Activated T-cell treated with anti-CD3 and anti-CD28 coated beads, Interleukin-2, amount 50 U/mL, for 48 hours (primary cell): Measurements from ENCODE around the gene DNAJC3.
"Not testable (repeated sequence)": the region's sequence is repeated elsewhere in the genome, so short reads cannot be mapped to it uniquely, and the experiment has no call there.

Experiments
- DNase-seq, 2 experiments: peaks; one replicate each; pipeline ENCODE4 v3.0.0-alpha.2; 2020

The DNAJC3 gene

DNA sequence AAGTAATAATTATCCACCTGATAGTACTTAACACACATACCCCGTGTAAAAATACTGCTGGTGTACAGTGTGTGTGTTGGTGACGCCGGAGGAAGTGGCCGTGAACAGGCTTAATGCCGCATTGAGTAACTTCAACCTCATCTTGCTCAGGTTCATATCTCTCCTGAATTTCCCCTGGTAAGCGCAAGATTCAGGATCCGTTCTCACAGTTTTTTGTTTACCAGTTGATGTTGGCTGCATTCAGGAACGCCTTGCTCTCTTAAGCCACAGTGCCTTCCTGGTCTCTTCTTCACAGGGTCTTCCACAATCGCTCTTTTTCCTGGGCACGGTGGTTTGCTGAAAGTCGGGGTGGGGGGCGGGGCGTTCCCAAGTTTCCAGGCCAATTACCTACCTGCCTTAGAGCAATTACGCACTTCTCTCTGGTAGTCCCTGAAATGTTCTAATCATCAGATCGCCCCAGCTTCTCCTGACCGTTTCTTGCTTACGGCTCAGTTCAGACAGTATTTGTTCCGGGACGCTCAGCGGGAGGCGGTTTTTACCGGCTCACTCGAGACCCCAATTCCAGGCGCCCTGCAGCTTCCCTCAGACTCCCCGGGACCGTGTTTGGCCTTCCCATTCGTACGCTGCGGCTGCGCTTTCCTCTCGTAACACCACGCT, 706 bp upstream of the DNAJC3 start:
- peak; percentile 37 to 38 for DNase-seq

DNA sequence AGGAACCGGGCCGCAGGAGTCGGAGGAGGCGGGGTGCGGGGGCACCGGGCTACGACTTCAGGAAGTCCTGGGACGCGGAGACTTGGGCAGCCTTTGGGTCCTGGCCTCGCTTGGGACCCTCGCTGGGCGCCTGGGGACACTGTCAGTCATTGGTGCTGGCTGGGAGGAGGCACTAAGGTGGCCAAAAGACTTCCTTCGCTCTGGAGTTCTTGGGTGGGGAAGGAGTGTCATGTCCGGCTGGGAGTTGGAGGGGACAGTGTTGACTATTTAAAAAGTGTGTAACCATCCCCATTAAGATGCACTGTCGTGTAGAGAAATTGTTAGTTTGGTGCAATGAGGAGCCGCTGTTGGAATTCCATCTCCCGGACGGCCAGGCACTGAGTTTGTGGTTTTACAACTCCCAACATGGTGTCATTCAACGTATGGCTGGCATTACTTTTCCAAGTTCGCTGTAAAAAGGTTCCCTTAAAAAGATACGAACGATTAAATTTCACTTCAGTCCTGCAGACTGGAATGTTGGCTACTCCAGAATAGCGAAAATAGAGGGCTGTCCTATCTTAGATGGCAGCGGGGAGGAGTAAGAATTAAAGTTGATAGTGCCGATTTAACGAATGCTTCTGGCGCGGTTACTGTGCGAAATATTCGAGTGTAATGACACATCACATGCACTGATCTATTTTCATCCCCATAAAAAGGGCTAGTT, 776 bp downstream of the DNAJC3 start:
- no peak for DNase-seq

DNA sequence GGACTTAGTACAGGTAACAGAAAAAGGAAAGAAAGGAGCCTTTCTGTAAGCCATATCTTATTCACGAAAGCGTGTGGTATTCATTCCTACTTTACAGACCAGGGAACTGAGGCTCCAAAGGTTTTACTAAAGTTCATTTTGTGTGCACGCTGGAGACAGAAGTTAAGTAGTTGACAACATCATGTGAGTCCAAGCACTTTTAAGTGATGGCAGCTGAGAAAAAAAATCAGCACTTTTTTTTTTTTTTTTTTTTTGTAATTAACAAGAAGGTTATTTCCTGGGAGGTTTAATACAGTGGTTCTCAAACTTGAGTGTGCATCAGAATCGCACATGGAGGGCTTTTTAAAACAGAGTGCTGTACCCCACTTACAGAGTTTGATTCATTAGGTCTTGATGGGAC, 2.0 kb downstream of the DNAJC3 start:
- DNase-seq, result no peak

GRCh38 chr13:95679722-95680121, 2.8 kb downstream of the DNAJC3 start:
- DNase-seq, result no peak

- no peak for DNase-seq
These were observed 7.5 kb downstream of the DNAJC3 start for GRCh38 chr13:95684418-95684817.

- not testable (repeated sequence) for DNase-seq
These were observed 8.0 kb downstream of the DNAJC3 start for GRCh38 chr13:95684960-95685359.

GRCh38 chr13:95689582-95689926, 12.6 kb downstream of the DNAJC3 start:
- no peak for DNase-seq

- not testable (repeated sequence) for DNase-seq
These were observed 14.0 kb downstream of the DNAJC3 start for GRCh38 chr13:95690986-95691385.

DNA sequence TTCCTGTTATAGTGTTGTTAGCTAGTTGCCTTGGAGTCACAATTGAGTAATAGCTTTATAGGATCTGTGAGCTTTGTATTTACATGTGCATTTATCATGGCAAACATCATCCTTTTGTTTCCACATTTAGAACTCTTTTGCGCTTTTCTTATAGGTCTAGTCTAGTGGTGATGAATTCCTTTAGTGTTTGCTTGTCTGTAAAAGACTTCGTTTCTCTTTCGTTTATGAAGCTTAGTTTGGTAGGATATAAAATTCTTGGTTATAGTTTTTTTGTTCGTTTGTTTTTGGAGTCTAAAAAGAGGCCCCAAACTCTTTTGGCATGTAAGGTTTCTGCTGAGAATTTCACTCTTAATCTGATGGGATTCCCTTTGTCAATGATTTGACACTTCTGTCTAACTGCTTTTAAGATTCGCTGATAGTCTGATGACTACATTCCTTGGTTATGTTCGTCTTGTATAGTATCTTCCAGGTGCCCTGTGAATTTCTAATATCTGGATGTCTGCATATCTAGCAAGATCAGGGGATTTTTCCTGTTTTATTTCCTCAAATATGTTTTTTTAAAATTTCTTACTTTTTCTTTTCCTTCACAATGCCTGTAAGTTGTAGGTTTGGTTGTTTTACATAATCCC, 20.2 kb downstream of the DNAJC3 start:
- no peak for DNase-seq

DNA sequence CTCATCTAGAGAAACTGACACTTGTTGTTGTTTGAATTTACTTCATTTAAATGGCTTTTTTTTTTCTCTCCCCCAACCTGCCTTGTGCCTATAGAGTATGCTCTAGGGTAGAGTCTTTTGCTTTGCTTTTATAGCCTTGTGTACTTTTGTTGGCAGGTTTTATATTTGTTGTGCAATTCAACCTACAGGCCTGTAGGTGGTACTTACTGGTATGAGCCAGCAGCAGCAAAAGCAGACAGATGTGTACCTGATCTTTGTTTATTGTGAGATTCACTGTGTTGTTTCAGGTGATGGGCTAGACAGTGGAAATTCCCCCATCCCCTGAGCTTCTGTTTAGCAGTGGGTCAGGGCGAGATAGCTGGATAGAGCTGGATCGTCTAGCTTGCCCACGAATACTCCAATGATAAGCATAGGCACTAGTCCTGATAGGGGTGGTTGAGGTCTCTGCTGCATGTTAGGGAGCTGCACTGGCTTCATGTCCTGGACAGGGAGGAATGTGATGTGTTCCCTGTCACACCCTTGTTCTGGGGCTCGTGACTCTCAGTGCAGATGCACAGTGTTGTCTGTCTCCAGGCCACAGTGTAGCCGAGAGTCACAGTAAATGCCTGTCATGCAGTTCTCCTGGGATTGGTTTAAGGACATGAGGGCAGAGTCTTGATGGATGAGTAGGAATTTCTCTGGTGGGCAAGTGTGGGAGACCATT, 21.3 kb downstream of the DNAJC3 start:
- no peak for DNase-seq

DNA sequence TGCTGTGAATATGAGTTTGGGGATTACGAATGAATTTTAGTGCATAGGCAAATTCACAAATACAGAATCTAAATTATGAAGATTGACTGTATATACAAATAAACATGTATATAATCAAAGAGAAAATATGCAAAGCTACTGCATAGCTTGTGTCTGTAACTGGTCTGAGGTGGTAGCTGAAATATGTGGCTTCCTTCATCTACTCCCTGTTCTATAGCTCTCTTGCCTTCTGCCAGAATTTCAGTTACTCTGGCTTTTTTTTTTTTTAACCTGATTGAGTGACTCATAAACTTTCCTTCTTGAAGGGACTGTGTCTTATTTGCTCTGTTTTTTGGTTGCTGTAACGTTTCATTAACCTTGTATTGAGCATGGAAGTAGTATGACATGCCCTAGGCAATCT, 26.6 kb downstream of the DNAJC3 start:
- no peak for DNase-seq

DNA sequence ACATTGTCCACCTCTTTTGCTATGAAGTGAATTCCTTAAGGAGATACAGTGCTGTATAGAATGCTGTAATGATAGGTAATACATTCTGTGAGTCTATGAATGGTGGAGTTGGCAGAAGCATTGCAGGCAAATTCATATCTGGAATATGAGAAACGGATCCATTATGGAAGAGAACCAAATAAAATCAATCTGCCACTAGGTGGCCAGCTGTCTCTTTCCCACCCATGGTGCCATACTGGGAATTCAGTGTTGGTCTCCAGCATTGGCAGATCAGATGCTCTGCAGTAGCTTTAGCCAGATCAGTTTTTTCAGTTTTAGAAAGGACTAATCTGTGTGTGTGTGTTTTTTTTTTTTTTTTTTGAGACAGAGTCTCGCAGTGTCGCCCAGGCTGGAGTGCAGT, 27.6 kb downstream of the DNAJC3 start:
- no peak for DNase-seq

GRCh38 chr13:95706356-95706755, 29.4 kb downstream of the DNAJC3 start:
- no peak for DNase-seq

- no peak for DNase-seq
These were observed 30.1 kb downstream of the DNAJC3 start for GRCh38 chr13:95707035-95707434.

DNA sequence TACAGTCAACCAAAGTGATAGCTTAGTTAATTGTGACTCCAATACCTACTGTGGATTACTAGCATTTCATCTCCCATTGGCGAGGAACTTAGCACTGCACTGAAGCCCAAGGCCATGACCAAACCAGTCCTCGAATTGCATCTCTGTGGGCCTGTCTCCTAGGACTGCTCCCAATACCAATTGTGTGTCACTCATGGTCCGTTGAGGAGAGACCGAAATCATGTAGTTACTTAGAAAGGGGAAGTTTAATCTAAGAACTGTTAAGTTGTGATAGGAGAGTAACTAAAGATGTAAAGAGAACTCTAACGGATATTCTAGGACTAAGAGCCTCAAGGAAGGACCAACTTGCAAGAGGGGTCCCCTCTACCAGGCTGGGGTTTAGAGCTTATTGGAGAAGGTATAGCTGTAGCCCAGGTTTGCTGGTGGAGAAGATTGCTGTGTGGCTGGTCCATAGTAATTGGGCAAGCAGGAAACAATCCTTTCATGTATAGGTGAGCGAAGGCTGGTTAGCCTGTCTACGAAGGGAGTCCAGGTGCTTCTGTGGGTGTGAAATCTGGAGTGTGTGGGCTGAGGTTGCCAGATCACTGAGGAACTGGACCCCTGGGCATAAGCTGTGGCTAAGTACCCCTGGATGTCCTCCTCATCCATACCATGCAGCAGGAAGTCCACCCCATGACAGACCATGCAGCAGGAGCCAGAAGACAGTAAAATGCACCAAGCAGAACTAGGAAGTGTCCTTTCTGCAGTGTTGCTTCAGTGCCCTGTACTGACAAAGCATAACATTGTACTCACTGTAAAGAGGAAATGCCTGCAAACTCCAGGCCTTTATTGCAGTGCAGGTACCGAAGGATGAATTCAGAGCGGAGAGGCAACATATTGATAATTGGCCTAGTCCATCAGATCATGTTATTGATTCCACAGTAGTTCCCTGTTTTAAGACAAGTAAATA, 30.8 kb downstream of the DNAJC3 start:
- DNase-seq, result no peak

DNA sequence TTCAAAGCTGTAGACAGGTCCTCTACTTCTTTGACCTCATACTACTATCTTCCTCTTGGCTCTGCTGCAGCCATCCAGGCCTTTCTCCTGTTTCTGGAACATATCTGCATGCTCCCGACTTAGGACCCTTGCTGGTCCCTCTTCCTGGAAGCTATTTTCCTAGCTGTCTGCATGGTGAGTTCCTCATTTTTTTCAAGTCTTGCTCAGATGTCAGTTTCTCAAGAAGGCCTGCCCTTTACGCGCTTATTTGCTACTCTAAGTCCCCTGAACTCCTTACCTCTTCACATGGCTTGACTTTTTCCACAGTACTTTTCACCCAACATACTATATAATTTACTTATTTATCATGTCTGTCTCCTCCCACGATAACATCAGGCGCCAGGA, 31.4 kb downstream of the DNAJC3 start:
- DNase-seq, result no peak

GRCh38 chr13:95708811-95709500, 32.0 kb downstream of the DNAJC3 start:
- no peak for DNase-seq

- no peak for DNase-seq
These were observed 33.4 kb downstream of the DNAJC3 start for GRCh38 chr13:95710313-95710712.

- not testable (repeated sequence) for DNase-seq
These were observed 35.9 kb downstream of the DNAJC3 start for GRCh38 chr13:95712846-95713245.

DNA sequence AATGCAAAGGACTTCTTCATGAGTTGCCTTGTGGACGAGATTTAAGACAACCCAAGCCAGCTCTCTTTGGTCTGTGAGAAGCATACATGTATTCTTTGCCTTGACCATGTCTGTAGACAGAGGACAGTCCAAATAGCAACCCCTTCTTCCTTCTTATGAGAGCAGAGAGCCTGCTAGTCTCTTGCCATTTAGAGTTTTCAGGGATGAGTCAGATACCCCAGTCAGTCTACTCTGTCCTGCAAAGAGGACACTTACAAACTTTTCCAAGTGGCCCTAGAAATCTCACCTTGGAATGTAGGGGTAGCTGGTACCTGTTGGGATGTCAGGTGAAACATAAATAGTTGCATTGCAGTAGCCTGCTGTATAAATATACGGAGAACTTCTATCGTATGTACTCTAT, 36.7 kb downstream of the DNAJC3 start:
- no peak for DNase-seq

GRCh38 chr13:95714142-95714832, 37.3 kb downstream of the DNAJC3 start:
- no peak for DNase-seq
